ENCODE results near the gene MPZL1. TPM values are rescaled to one million over a fixed set of nuclear protein-coding genes. Genes with fewer than 3 reads are reported as not detected.

The MPZL1 gene
- polyA plus RNA-seq, 12 donors: 75.8 to 119 (median 91.8) TPM; not detected in 1

Other genes with a start within 250 kb of the MPZL1 start
- 1 to 10 TPM in 3 of 12 donors, under 1 TPM in 7, not detected in 2; 0.28 to 3.4 (median 0.50) TPM for gene CD247, start 203.5 kb upstream of the MPZL1 start, polyA plus RNA-seq (ENCODE audit: insufficient read length in 12 of 12)
- gene CREG1, start 168.2 kb upstream of the MPZL1 start, polyA plus RNA-seq (ENCODE audit: insufficient read length in 12 of 12): 10 to 100 TPM in 11 of 12 donors, not detected in 1; 23.7 to 46.7 (median 36.3) TPM
- gene RCSD1, start 91.8 kb upstream of the MPZL1 start, polyA plus RNA-seq (ENCODE audit: insufficient read length in 12 of 12): 10 to 100 TPM in 11 of 12 donors, not detected in 1; 23.5 to 70.8 (median 43.3) TPM
- under 1 TPM in 9 of 12 donors, not detected in 3; 0.04 to 0.44 (median 0.13) TPM for gene ADCY10, start 192.2 kb downstream of the MPZL1 start, polyA plus RNA-seq (ENCODE audit: insufficient read length in 12 of 12)
- gene DCAF6, start 214.7 kb downstream of the MPZL1 start, polyA plus RNA-seq (ENCODE audit: insufficient read length in 12 of 12): 100 to 1,000 TPM in 9 of 12 donors, 10 to 100 TPM in 2, not detected in 1; 59.6 to 147 (median 133) TPM
- gene MPC2, start 215.1 kb downstream of the MPZL1 start, polyA plus RNA-seq (ENCODE audit: insufficient read length in 12 of 12): 100 to 1,000 TPM in 1 of 12 donors, 10 to 100 TPM in 10, not detected in 1; 48.6 to 214 (median 75.3) TPM